LNCaP clone FGC (cell line): ENCODE data around the gene CCDC150.
"Not testable (repeated sequence)": the region's sequence is repeated elsewhere in the genome, so short reads cannot be mapped to it uniquely, and the experiment has no call there.

Experiments
- DNase-seq: peaks from one replicate; pipeline ENCODE4 v3.0.0-alpha.2; 2011; ENCODE audit warnings: low read depth
- H3K4me3 ChIP-seq: 2 replicates; pipeline ENCODE4 v1.5.1; 2011; ENCODE audit warnings: mild to moderate bottlenecking, low read depth, low read length, control low read depth
- CTCF ChIP-seq: IDR thresholded peaks from 2 replicates; pipeline ENCODE4 v1.5.1; 2012; ENCODE audit warnings: mild to moderate bottlenecking; ENCODE audit not compliant: control insufficient read depth, insufficient read depth; ENCODE audit errors: extremely low read depth

CCDC150 gene

GRCh38 chr2:196677404-196677803 is 37.9 kb downstream of the CCDC150 start:
- peak; percentile 55 for DNase-seq

DNA sequence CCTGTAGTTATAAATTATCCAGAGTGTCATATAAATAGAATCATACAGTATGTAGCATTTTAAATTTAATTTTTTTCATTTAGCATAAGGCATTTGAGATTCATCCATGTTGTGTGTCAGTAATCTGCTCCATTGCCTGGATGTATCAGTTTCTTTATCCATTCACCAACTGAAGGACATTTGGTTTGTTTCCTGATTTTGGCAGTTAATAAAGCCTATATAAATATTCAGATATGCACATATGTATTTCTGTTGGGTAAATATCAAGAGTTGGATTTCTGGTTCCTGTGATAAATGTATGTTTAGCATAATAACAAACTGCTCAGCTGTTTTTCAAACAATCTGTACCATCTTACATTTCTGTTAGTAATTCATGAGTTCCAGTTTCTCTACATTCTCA is 39.9 kb downstream of the CCDC150 start:
- TF ChIP-seq CTCF, result no peak
- DNase-seq, result no peak
- no peak overlapping the region for H3K4me3 ChIP-seq

More at GRCh38 chr2:196677404-196677803, 37.9 kb downstream of the CCDC150 start:
- H3K4me3 ChIP-seq, result no peak overlapping the region
- TF ChIP-seq CTCF, result no peak

GRCh38 chr2:196681510-196681909 is 42.0 kb downstream of the CCDC150 start:
- no peak for DNase-seq
- TF ChIP-seq CTCF, result no peak
- H3K4me3 ChIP-seq, result no peak overlapping the region

DNA sequence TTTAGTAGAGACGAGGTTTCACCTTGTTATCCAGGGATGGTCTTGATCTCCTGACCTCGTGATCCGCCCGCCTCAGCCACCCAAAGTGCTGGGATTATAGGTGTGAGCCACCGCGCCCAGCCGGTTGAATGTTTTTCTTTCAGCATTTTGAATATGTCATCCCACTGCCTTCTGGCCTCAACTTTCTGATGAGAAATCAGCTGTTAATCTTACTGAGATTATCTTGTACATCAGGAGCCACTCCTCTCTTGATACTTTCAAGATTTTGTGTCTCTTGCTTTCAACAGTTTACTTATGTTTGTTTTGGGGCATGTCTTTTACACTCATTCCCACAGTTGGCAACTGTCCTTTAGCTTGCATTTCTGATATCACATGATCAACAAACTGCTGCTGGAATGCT is 46.3 kb downstream of the CCDC150 start:
- TF ChIP-seq CTCF, result no peak
- no peak for DNase-seq
- no peak overlapping the region for H3K4me3 ChIP-seq

DNA sequence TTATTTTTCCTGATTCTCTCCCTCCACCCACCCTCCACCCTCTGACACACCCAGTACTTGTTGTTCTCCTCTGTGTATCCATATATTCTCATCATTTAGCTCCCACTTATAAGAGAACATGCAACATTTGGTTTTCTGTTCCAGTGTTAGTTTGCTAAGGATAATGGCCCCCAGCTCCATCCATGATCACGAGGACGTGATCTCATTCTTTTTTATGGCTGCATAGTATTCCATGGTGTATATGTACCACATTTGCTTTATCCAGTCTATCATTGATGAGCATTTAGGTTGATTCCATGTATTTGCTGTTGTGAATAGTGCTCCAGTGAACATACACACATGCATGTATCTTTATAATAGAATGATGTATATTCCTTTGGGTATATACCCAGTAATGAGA is 47.2 kb downstream of the CCDC150 start:
- not testable (repeated sequence) for DNase-seq, H3K4me3 ChIP-seq

- no peak overlapping the region for H3K4me3 ChIP-seq
- DNase-seq, result no peak
- no peak for TF ChIP-seq CTCF
Measured at GRCh38 chr2:196696423-196697079, 57.0 kb downstream of the CCDC150 start.

- TF ChIP-seq CTCF, result no peak
- no peak overlapping the region for H3K4me3 ChIP-seq
- DNase-seq, result no peak
Measured at GRCh38 chr2:196697825-196698224, 58.3 kb downstream of the CCDC150 start.
